Measurements from ENCODE around the gene LRRC4.

DNA sequence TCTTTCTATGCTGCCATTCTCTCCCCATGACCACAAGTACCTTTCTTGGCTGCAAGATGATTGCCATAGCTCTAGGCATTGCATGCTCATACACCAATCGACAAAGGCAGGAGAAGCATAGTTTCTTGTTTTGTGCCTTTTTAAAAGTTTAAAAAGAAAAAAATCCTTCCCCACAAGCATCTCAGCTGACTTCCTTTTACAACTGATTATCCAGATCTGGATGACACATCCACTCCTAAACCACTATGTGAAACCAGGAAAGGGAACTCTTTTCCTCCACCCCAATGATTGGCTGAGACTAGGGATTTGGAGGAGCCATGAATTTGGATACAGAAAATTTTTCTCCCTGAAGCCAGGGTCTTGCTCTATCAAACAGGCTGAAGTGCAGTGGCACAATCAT is 14.5 kb upstream of the LRRC4 start:
- TF ChIP-seq, protein P1, sequence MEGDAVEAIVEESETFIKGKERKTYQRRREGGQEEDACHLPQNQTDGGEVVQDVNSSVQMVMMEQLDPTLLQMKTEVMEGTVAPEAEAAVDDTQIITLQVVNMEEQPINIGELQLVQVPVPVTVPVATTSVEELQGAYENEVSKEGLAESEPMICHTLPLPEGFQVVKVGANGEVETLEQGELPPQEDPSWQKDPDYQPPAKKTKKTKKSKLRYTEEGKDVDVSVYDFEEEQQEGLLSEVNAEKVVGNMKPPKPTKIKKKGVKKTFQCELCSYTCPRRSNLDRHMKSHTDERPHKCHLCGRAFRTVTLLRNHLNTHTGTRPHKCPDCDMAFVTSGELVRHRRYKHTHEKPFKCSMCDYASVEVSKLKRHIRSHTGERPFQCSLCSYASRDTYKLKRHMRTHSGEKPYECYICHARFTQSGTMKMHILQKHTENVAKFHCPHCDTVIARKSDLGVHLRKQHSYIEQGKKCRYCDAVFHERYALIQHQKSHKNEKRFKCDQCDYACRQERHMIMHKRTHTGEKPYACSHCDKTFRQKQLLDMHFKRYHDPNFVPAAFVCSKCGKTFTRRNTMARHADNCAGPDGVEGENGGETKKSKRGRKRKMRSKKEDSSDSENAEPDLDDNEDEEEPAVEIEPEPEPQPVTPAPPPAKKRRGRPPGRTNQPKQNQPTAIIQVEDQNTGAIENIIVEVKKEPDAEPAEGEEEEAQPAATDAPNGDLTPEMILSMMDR (IDR thresholded peaks at IDR 0.05), result no peak
- no peak for TF ChIP-seq EZH2phosphoT487 (IDR thresholded peaks at IDR 0.05)

All from neural progenitor cell (in vitro differentiated cells).